Adipocyte (in vitro differentiated cells): Measurements from ENCODE around the gene KLF13.

ENCODE experiments used
- DNase-seq: peaks from one replicate; pipeline ENCODE4 v3.0.0-alpha.2; 2015; ENCODE audit warnings: low read depth
- H3K27me3 ChIP-seq: replicated peaks from 2 replicates; pipeline ENCODE4 v1.7.0; 2013; ENCODE audit warnings: mild to moderate bottlenecking, low read length, moderate library complexity; ENCODE audit not compliant: control insufficient read depth, insufficient read depth
- H3K36me3 ChIP-seq: 2 replicates; pipeline ENCODE4 v1.7.0; 2013; ENCODE audit warnings: low read length, mild to moderate bottlenecking, moderate library complexity; ENCODE audit not compliant: control insufficient read depth, insufficient read depth, severe bottlenecking
- H3K4me1 ChIP-seq: 2 replicates; pipeline ENCODE4 v1.7.0; 2013; ENCODE audit warnings: mild to moderate bottlenecking, low read length, moderate library complexity; ENCODE audit not compliant: control insufficient read depth, insufficient read depth
- H3K4me3 ChIP-seq: 2 replicates; pipeline ENCODE4 v1.7.0; 2013; ENCODE audit warnings: mild to moderate bottlenecking, low read length, moderate library complexity
- H3K9ac ChIP-seq: 2 replicates; pipeline ENCODE4 v1.7.0; 2013; ENCODE audit warnings: mild to moderate bottlenecking, low read length, moderate library complexity
- H3K9me3 ChIP-seq: 2 replicates; pipeline ENCODE4 v1.7.0; 2013; ENCODE audit warnings: mild to moderate bottlenecking, low read length, moderate library complexity; ENCODE audit not compliant: control insufficient read depth

The KLF13 gene

DNA sequence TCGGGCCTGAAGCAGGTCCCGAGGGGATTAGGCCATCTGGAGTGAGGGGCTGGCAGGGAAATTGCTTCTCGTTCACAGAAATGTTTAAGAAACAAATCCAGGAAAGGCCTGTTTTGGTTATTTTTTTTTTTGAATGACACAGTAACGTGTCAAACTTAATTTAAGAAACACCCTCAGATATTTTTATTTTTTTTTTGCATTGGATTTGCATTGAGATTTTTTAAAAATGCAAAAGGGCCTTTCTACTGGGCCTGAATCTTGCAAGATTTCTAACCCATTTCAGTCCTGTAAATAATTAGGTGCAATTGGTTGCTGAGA, 25.0 kb upstream of the KLF13 start:
- peaks cover 13% of the 10 kb centered on the region for H3K4me1 ChIP-seq
- H3K27me3 ChIP-seq, result peaks cover 27% of the 10 kb centered on the region
- no peaks in the 10 kb centered on the region for H3K9me3 ChIP-seq
- no peak overlapping the region for H3K4me3 ChIP-seq
- H3K9ac ChIP-seq, result no peak overlapping the region
- no peaks in the 10 kb centered on the region for H3K36me3 ChIP-seq
- no peak for DNase-seq

DNA sequence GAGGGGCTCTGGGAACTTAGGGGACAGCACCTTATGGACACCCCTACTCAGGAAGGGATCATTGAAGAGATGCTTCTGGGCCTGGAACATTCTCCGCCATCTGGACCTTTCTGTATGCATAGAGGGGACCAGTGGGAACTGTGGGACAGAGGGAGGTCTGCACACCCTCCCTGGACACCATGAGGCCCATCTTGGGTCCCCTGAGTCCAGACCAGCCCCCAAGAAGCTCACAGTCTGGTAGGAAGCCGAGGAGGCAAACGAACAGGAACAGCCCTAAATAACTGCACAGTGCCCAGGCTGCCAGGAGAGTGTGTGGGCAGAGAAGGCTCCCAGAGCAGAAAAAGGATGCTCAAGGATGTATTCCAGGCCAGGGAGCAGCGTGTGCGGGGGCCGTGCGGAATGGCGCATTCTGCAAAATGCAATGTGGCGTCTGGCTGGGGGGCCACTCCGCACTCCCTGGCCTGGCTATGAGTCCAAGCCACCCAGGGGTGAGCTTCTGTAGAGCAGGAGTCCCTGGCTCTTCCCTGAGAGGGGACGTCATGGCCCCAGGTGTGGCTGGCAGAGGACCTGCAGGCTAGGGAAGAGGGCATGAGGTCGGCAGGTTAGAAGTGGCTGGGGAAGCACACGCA, 24.5 kb upstream of the KLF13 start:
- no peak overlapping the region for H3K4me3 ChIP-seq
- no peak for DNase-seq
- no peaks in the 10 kb centered on the region for H3K9me3 ChIP-seq
- H3K9ac ChIP-seq, result no peak overlapping the region
- peaks cover 27% of the 10 kb centered on the region for H3K27me3 ChIP-seq
- no peaks in the 10 kb centered on the region for H3K36me3 ChIP-seq
- H3K4me1 ChIP-seq, result peaks cover 13% of the 10 kb centered on the region

DNA sequence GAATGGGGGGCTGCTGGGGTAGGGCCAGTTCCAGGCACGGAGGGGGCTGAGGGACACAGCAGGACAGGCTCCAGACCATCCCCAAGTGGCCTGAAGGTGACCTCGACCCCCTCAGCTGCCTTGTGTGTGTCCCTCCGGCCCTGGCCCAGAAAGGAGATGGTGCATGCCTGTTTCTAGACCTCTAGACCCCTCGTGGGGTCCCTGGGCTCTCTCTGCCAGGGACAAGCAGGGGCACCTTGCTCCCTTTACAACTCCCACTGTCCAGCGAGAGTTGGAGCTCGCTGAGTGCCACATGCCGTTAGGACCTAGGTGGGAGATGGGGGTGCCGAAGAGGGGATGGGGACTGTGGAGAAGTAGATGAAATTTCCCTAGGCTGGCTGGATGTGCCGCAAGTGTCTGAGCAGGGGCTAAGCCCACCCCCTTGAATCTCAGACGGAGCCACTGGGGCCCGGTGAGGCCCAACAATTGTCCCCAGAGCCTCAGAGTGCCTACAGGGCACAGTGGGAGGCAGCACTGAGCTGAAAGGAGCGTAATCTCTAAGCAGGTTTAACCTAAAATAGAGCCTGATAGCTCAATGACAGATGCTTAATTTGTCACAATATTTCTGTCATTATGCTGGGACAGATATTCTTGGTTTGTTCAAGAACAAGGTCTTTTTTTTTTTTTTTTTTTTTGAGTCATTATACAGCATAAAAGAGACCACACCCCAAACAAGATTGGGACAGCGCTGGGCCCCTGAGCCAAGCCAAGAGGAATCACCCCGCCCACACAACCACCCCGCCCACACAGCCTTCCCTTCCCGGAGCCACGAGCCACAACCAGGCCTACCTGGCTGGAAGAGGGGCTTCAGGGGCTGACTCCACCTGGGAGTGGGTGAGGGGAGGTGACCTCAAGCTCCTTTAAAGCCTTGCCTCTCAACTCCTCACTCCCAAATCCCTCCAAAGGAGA, 23.6 kb upstream of the KLF13 start:
- Histone ChIP-seq H3K9ac (no peak overlapping the region), H3K9me3 (no peaks in the 10 kb centered on the region), H3K36me3 (no peaks in the 10 kb centered on the region), H3K4me1 (peaks cover 13% of the 10 kb centered on the region), H3K4me3 (no peak overlapping the region), H3K27me3 (peaks cover 28% of the 10 kb centered on the region)
- DNase-seq, result no peak

DNA sequence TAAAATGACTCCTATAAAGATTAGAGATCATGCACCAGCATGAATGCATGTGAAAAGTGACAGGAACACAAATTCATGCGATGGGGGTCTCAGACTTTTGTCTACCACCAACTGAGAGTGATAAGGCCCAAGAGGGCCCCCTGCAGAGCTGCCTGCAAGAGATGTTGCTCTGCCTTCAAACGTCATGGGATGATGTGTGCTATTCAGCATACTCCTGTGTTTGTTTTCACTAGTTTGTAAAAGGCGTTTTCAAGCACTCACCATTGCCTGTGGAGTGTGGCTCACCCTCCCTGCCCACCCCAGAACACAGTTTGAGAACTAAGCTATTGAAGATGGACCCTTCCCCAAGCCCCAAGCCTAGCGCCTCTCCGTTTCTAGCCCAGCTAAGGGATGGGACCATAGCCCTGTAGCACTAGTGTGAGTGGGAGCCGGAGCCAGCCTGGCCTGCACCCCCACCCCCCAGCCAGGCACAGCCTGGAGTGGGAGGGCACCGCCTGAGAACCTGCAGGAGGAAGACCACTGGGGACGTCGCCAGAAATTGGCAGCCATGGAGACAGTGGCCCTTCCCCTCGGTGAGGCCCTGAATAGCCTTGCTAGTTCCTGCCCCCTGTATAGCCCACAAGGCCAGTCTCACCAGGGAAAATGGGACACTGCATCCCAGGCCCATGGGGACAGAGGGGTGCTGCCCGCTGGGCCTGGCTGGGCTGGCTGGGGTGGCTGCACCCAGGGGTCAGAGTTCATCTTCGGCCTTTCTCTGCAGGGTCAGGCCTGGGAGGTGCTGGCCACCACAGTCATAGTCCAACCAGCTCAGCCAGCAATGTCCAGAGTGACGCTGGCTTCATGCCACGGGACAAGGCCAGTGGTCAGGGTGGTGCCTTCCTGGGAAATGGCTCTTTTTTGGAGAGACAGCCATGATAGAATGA, 22.6 kb upstream of the KLF13 start:
- H3K27me3 ChIP-seq, result peaks cover 28% of the 10 kb centered on the region
- H3K9ac ChIP-seq, result no peak overlapping the region
- no peak for DNase-seq
- no peaks in the 10 kb centered on the region for H3K9me3 ChIP-seq
- no peak overlapping the region for H3K4me3 ChIP-seq
- peaks cover 13% of the 10 kb centered on the region for H3K4me1 ChIP-seq
- H3K36me3 ChIP-seq, result no peaks in the 10 kb centered on the region

DNA sequence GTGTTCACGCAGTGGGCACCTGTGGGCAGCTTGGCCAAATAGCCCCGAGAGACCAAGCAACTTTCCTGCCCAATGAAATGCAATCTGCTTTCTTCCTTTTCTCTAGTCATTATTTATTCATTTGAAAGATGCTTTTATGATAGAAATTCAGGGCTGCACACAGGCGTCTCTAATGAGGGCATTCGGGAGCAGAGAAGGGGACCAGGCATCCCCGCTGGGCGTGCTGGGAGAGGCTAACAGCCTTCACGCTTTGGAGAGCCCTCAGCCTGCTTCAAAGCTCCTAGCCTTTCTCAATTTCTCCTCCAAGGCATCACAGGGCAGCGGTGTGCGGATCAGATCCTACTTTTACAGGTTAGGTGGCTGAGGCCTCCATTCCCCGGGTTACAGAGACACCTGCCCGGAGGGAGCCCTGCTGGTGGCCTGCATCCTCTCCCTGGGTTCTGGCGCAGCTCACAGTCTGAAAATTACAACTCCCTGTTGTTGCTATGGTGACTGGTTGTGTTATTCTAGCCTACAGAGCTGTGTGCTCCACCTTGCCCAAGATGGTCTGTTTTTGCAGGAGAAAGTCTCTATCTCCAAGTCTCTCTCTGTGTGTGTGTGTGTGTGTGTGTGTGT, 21.8 kb upstream of the KLF13 start:
- DNase-seq, result no peak

DNA sequence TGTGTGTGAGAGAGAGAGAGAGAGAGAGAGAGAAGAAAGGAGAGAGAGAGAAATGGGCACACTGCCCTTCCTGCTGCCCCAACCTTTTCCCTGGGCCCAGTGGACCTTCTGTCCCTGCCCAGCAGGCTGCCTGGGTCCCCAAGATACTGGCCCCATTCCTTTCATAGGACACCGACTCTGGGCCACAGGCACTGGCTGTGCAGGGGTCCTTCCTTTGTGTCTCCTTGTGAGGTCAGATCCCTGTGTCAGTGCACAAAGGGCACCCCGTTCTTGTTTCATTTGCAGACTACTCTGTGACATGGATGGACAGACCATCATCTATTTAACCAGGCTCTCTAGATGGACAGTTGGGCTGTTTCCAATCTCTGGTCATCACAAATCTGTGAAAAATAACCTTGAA, 21.3 kb upstream of the KLF13 start:
- peaks cover 13% of the 10 kb centered on the region for H3K4me1 ChIP-seq
- no peak overlapping the region for H3K4me3 ChIP-seq
- H3K9me3 ChIP-seq, result no peaks in the 10 kb centered on the region
- DNase-seq, result no peak
- H3K27me3 ChIP-seq, result peaks cover 42% of the 10 kb centered on the region
- no peak overlapping the region for H3K9ac ChIP-seq
- H3K36me3 ChIP-seq, result no peaks in the 10 kb centered on the region

More for the DNA sequence above, 21.8 kb upstream of the KLF13 start:
- no peak overlapping the region for H3K9ac ChIP-seq
- H3K4me1 ChIP-seq, result peaks cover 13% of the 10 kb centered on the region
- no peaks in the 10 kb centered on the region for H3K9me3 ChIP-seq
- H3K4me3 ChIP-seq, result no peak overlapping the region
- H3K27me3 ChIP-seq, result peaks cover 37% of the 10 kb centered on the region
- no peaks in the 10 kb centered on the region for H3K36me3 ChIP-seq

DNA sequence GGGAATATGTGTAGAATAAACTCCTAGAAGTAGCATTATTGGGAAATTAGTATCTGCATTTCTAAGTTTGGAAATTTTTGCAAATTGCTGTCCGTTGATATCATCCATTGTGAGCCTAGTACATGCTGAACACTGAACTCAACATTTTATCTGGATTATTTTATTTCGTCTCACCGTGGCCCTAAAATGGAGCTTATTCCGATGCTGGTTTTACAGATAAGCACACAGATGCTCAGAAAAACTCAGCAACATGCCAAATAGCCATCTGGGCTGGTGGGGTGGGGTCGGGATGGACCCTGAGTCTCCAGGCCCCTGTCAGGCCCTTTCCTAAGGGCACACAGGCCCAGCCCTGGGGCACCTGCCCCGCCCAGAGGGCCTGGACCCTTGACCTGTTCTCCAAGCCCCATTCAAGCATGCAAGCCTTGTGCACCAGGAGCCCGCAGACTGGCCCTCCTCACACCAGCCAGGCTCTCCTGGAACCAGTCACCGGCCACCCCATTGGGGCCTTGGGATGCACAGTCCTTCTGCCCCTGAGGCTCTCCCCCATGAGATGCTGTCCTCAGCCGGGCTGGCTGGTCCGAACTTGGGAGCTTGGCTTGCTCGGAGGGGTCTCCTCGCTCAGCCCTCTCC, 20.7 kb upstream of the KLF13 start:
- Histone ChIP-seq H3K4me1 (peaks cover 13% of the 10 kb centered on the region), H3K36me3 (no peaks in the 10 kb centered on the region), H3K27me3 (peaks cover 43% of the 10 kb centered on the region), H3K9ac (no peak overlapping the region), H3K9me3 (no peaks in the 10 kb centered on the region), H3K4me3 (no peak overlapping the region)
- DNase-seq, result no peak

DNA sequence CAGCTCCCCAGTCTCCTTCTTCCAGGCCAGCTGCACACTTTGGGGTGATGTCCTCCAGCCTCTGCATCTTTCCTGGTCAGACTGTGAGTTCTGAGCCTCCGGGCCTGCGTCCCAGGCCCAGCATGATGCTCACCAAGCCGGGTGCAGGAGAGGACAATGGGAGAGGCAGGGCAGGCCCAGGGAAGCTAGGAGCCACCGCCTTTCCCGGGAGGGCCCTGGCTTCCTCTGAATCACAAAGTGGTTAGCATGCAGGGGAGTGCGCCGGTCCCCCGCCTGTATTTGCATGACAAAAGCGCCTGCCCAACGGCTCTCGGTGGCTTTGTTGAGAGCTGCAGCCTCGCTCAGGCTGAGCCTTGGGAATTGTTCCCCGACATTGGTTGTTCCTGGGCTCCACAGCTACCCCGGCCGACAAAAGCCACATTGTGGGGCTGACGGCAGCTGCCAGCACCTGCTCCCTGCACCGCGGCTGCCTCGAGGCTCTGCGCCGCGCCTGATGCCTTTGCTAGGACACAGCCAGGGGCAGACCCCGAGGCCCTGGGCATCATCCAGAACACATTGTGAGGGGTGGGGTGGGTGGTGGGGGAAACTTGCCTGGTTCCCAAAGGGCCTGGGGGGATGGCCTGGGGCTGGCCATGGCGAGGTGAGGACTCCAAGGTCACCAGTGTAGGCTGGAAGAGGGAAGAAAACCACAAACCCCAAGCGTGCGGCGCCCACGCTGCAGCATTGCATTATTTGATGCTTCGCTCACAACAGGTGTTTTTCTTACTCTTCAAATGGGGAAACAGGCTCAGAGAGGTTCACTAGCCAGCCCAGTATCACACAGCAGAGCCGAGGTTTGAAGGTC, 20.0 kb upstream of the KLF13 start:
- no peak for DNase-seq
- H3K4me1 ChIP-seq, result peaks cover 7% of the 10 kb centered on the region
- no peaks in the 10 kb centered on the region for H3K9me3 ChIP-seq
- peaks cover 46% of the 10 kb centered on the region for H3K27me3 ChIP-seq
- no peak overlapping the region for H3K4me3 ChIP-seq
- H3K9ac ChIP-seq, result no peak overlapping the region
- H3K36me3 ChIP-seq, result no peaks in the 10 kb centered on the region

DNA sequence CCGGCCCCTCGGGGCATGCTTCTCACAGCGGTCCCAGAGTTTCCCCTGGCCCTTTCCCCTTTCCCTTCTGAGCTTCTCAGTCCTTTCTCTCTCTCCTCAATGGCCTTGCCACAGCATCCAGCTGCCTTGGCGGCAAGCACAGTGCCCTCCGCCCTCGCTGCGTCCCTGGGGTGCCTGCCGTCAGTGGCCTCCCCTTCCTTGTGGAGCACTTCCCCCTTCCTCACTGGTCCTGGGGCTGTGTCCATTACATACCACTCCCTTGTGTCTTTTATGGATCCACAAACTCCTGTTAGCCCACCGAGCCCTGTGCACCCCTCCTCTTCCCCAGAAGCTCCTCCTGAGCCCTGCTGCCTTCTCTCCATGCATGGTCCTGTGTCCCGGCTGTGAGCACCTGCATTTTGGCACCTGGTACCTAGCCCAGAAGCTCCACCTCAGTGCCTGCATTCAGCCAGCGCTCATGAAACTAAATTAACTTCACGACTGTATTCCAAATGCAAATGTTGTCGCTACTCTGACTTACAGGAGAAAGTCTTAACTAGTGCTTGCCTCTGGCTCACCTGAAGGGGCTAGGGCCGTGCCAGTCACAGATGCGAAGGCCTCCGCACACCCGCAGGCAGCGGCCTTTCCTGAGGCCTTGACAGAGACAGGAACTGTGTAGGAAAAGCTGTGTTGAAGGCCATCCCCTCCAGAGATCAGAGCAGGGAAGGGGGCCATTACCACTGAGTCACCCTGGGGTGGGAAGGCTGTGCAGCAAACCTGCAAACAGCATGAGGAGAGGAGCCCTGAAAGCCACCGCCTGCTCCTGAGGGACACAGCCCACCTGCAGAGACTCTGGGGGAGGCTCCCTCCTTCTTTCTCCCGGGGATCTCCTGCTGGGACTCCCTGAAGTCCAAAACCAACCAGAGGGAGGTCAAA, 19.1 kb upstream of the KLF13 start:
- Histone ChIP-seq H3K4me3 (no peak overlapping the region), H3K36me3 (no peaks in the 10 kb centered on the region), H3K4me1 (peaks cover 7% of the 10 kb centered on the region)

More for the DNA sequence above, 19.1 kb upstream of the KLF13 start:
- H3K9me3 ChIP-seq, result no peaks in the 10 kb centered on the region
- H3K27me3 ChIP-seq, result peaks cover 50% of the 10 kb centered on the region
- no peak for DNase-seq
- no peak overlapping the region for H3K9ac ChIP-seq
